Endothelial cell of umbilical vein (primary cell): ENCODE results near the gene SDK2. TPM values are rescaled to one million over a fixed set of nuclear protein-coding genes. Genes with fewer than 3 reads are reported as not detected.

ENCODE experiments used
- BruUV-seq: library from RNA; stranded (reverse); fragments of 400-500 nt; replicated peaks from 2 replicates; lab custom pipeline; 2021; lab: Mats Ljungman, UMichigan
- CTCF ChIA-PET: fragments of 300-600, 350-600 bp; sonication (Branson Sonifier 250); formaldehyde crosslinking; loops from one replicate; lab custom pipeline; 2021; ENCODE audit warnings: antibody characterized with exemption, inconsistent platforms; lab: Charles Lee
- POLR2A ChIA-PET: fragments of 300-600, 350-600 bp; sonication (Branson Sonifier 250); formaldehyde crosslinking; loops from one replicate; lab custom pipeline; 2021; ENCODE audit warnings: antibody characterized with exemption, inconsistent platforms; lab: Charles Lee
- DNase-seq: peaks from one replicate; pipeline ENCODE4 v3.0.0-alpha.2; 2011; ENCODE audit warnings: low read depth, low spot score
- FAIRE-seq: peaks from 2 replicates; lab custom pipeline; 2011; peaks lifted over from hg19 to GRCh38; lab: Jason Lieb, UNC
- H2AFZ ChIP-seq: 2 replicates; pipeline ENCODE4 v1.6.0; 2012; ENCODE audit warnings: low read depth, low read length, control low read depth, inconsistent platforms
- H3K27ac ChIP-seq: 2 replicates; pipeline ENCODE4 v1.5.1; 2011; ENCODE audit warnings: low read depth, mild to moderate bottlenecking, control low read depth, low read length, moderate library complexity; ENCODE audit not compliant: insufficient read depth
- H3K27me3 ChIP-seq, 2 experiments: 2 replicates each; pipeline versions ENCODE4 v1.6.0 to v1.6.1; 2011; ENCODE audit warnings: low read length in 2 of 2, mixed read lengths in 1 of 2; ENCODE audit not compliant: control insufficient read depth in 2 of 2, insufficient read depth in 2 of 2
- H3K36me3 ChIP-seq, 2 experiments: 2 replicates in 1 of 2; 3 replicates in 1 of 2; pipeline ENCODE4 v1.5.1; 2011; ENCODE audit warnings: low read length in 2 of 2, mild to moderate bottlenecking in 1 of 2, moderate library complexity in 1 of 2; ENCODE audit not compliant: control insufficient read depth in 2 of 2, insufficient read depth in 2 of 2; ENCODE audit errors: extremely low read depth in 1 of 2
- H3K4me1 ChIP-seq: 3 replicates; pipeline ENCODE4 v1.5.1; 2011; ENCODE audit warnings: mild to moderate bottlenecking, low read length; ENCODE audit not compliant: control insufficient read depth, insufficient read depth; ENCODE audit errors: extremely low read depth
- H3K4me2 ChIP-seq: 2 replicates; pipeline ENCODE4 v1.6.1; 2011; ENCODE audit warnings: low read length, control low read depth, mixed read lengths; ENCODE audit not compliant: insufficient read depth
- H3K4me3 ChIP-seq, 3 experiments: fragments of 200-600 bp in 1 of 3; sonication (generic), shearing (Covaris generic) in 1 of 3; replicated peaks in 1 of 3; 2 replicates each; pipeline ENCODE4 v1.5.1; 2011 to 2016; ENCODE audit warnings: control low read depth in 3 of 3, low read length in 3 of 3, mild to moderate bottlenecking in 2 of 3, inconsistent platforms in 1 of 3, low read depth in 1 of 3, moderate library complexity in 1 of 3; ENCODE audit not compliant: insufficient read depth in 1 of 3
- H3K79me2 ChIP-seq: 2 replicates; pipeline ENCODE4 v1.6.0; 2012; ENCODE audit warnings: low read length, inconsistent platforms; ENCODE audit not compliant: control insufficient read depth, insufficient read depth
- H3K9ac ChIP-seq: replicated peaks from 2 replicates; pipeline ENCODE3; 2011; ENCODE audit warnings: low read length, control low read depth; ENCODE audit not compliant: insufficient read depth; ENCODE audit errors: extremely low read depth
- H3K9me1 ChIP-seq: replicated peaks from 3 replicates; pipeline ENCODE4 v1.6.0; 2011; ENCODE audit warnings: mild to moderate bottlenecking, low read length; ENCODE audit not compliant: control insufficient read depth, insufficient read depth; ENCODE audit errors: extremely low read depth
- H3K9me3 ChIP-seq: replicated peaks from 2 replicates; pipeline ENCODE4 v1.5.1; 2012; ENCODE audit warnings: low read length, inconsistent platforms; ENCODE audit not compliant: control insufficient read depth, insufficient read depth
- H4K20me1 ChIP-seq: replicated peaks from 2 replicates; pipeline ENCODE3; 2011; ENCODE audit warnings: mild to moderate bottlenecking, low read length; ENCODE audit not compliant: control insufficient read depth, insufficient read depth; ENCODE audit errors: extremely low read depth
- CTCF ChIP-seq, 2 donors: IDR thresholded peaks; 1 replicate in 1 of 2; 2 replicates in 1 of 2; pipeline ENCODE4 v1.5.1; 2011; ENCODE audit warnings: low read length in 2 of 2, mild to moderate bottlenecking in 2 of 2, moderate library complexity in 2 of 2, control low read depth in 1 of 2, inconsistent platforms in 1 of 2, low read depth in 1 of 2; ENCODE audit not compliant: insufficient read depth in 1 of 2; ENCODE audit errors: extremely low read depth in 1 of 2
- EZH2 ChIP-seq: IDR thresholded peaks from 2 replicates; pipeline ENCODE4 v1.6.1; 2012; ENCODE audit warnings: borderline replicate concordance, low read depth, mild to moderate bottlenecking, moderate library complexity, low read length, inconsistent platforms; ENCODE audit not compliant: severe bottlenecking
- FOS ChIP-seq: IDR thresholded peaks from 2 replicates; pipeline ENCODE4 v1.6.1; 2011; ENCODE audit warnings: mild to moderate bottlenecking, low read length, moderate library complexity, borderline replicate concordance; ENCODE audit not compliant: insufficient read depth
- GATA2 ChIP-seq: IDR thresholded peaks from 2 replicates; pipeline ENCODE4 v1.7.0; 2011; ENCODE audit warnings: low read depth, mild to moderate bottlenecking, moderate library complexity, mixed read lengths, low read length; ENCODE audit not compliant: insufficient read length, insufficient read depth
- JUN ChIP-seq: IDR thresholded peaks from 2 replicates; pipeline ENCODE4 v1.6.1; 2011; ENCODE audit warnings: borderline replicate concordance, low read depth; ENCODE audit not compliant: insufficient read length, insufficient read depth
- MAX ChIP-seq: IDR thresholded peaks from 2 replicates; pipeline ENCODE4 v1.6.1; 2011; ENCODE audit not compliant: insufficient read depth, insufficient read length
- MYC ChIP-seq: IDR thresholded peaks from one replicate; pipeline ENCODE4 v1.6.1; 2011; ENCODE audit warnings: mild to moderate bottlenecking, low read depth, low read length
- POLR2A ChIP-seq: IDR thresholded peaks from 2 replicates; pipeline ENCODE4 v1.6.1; 2012; ENCODE audit warnings: low read depth, mild to moderate bottlenecking, control low read depth, low read length
- POLR2AphosphoS5 ChIP-seq: IDR thresholded peaks from 2 replicates; pipeline ENCODE4 v1.6.1; 2012; ENCODE audit warnings: low read depth, mild to moderate bottlenecking, control low read depth, low read length, moderate library complexity; ENCODE audit not compliant: insufficient read depth
- dilution Hi-C: fragments of 300-500 bp; cut with MboI; formaldehyde crosslinking; loops from one replicate; pipeline ENCODE4 v1.15.0; 2019; ENCODE audit warnings: low sequenced_read_pairs; ENCODE audit not compliant: extremely low pct_ligation_motif_present
- intact Hi-C: fragments of 100-400 bp; cut with micrococcal nuclease; formaldehyde crosslinking; loops from one replicate; pipeline ENCODE4 v1.10.0; 2022
- polyA plus RNA-seq, 4 experiments: library from polyadenylated mRNA; depleted of rRNA in 3 of 4; stranded (reverse) in 3 of 4; unstranded in 1 of 4; fragments of >200 nt; gene quantifications; 2 replicates each; pipeline versions ENCODE4 v1.2.1 to v1.2.3, GENCODE V29; 2011 to 2012; ENCODE audit warnings: missing spikeins in 1 of 4
- total RNA-seq: library from RNA; stranded (reverse); gene quantifications from 2 replicates; pipeline ENCODE4 v1.2.3, GENCODE V29; 2021

Gene SDK2
- total and polyA plus RNA-seq, 2 donors (not counting 3 experiments of a cell fraction or from before 2014, with no cell fraction given): not detected

DNA sequence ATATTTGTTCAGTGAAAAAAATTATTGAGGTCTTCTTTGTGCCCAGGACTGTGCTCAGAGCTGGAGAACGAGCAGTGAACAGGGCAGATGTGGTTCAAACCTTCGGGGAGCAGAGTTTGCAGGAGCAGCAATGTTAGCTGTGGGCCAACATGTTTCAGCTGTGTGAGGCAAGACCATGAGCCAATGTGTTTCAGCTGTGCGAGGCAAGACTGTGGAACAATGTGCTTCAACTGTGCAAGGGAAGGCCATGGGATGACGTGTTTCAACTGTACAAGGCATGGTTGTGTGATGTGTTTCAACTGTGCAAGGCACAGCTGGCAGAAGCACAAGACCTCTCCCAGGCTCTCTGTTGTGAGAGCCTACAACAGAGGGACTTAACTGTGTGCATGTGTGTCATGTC is 35.2 kb upstream of the SDK2 start:
- CTCF ChIA-PET: no interaction called here
- POLR2A ChIA-PET: no interaction called here
- TF ChIP-seq POLR2A: no peak
- TF ChIP-seq CTCF (IDR thresholded peaks at IDR 0.05; ENCODE audit: extremely low read depth in 1 of 2, insufficient read depth in 1 of 2, low read depth in 1 of 2, low read length in 2 of 2): no peak
- TF ChIP-seq EZH2: no peak
- TF ChIP-seq FOS: no peak
- no peak for TF ChIP-seq POLR2AphosphoS5
- no peak for TF ChIP-seq JUN
- no peak for TF ChIP-seq GATA2
- TF ChIP-seq MAX: no peak
- no peak for TF ChIP-seq MYC
- H3K27me3 ChIP-seq: no peaks in the 10 kb centered on the region
- no peaks in the 10 kb centered on the region for H3K79me2 ChIP-seq
- no peak overlapping the region for H3K4me2 ChIP-seq
- BruUV-seq: no TSS peak
- DNase-seq (no peak), FAIRE-seq (no peak)
- H3K27ac ChIP-seq: no peak overlapping the region
- H3K4me1 ChIP-seq: no peaks in the 10 kb centered on the region
- no peaks in the 10 kb centered on the region for H4K20me1 ChIP-seq
- dilution Hi-C loops (no loop called here), intact Hi-C loops (no loop called here)
- no peak overlapping the region for H3K4me3 ChIP-seq
- H2AFZ ChIP-seq: no peak overlapping the region
- H3K9me3 ChIP-seq: no peaks in the 10 kb centered on the region
- H3K36me3 ChIP-seq: no peaks in the 10 kb centered on the region
- H3K9me1 ChIP-seq: no peaks in the 10 kb centered on the region
- H3K9ac ChIP-seq: no peak overlapping the region
